Measurements from ENCODE around the gene LRCH1. TPM values are rescaled to one million over a fixed set of nuclear protein-coding genes. Genes with fewer than 3 reads are reported as not detected.

LRCH1 gene
- total and polyA plus RNA-seq, 5 donors = 4.8 to 11.4 (median 10.2) TPM

- intact Hi-C loops (cut with DNase I) = no loop called here
- 91% methylated on average over 5 of the region's 5 CpGs for WGBS
- ATAC-seq = no peak
Observed at GRCh38 chr13:46562581-46562980, 9.6 kb downstream of the LRCH1 start.

GRCh38 chr13:46565808-46566750, 13.1 kb downstream of the LRCH1 start:
- DNase-seq (no peak), ATAC-seq (no peak)
- intact Hi-C loops (cut with DNase I) = no loop called here
- Histone ChIP-seq H3K27me3 (ENCODE audit: control insufficient read depth, insufficient read depth) (no peaks in the 10 kb centered on the region), H3K4me1 (ENCODE audit: control insufficient read depth, insufficient read depth, low read length) (peaks cover 6% of the 10 kb centered on the region), H3K4me3 (ENCODE audit: low read length) (no peak overlapping the region), H3K27ac (ENCODE audit: low read length) (no peak overlapping the region), H3K9me3 (ENCODE audit: control insufficient read depth, low read length) (no peaks in the 10 kb centered on the region)
- 47% methylated on average over 7 of the region's 7 CpGs for WGBS

More at GRCh38 chr13:46562581-46562980, 9.6 kb downstream of the LRCH1 start:
- no peak overlapping the region for H3K4me3 ChIP-seq (ENCODE audit: low read length)
- H3K27me3 ChIP-seq (ENCODE audit: control insufficient read depth, insufficient read depth) = no peaks in the 10 kb centered on the region
- no peak overlapping the region for H3K27ac ChIP-seq (ENCODE audit: low read length)
- peaks cover 5% of the 10 kb centered on the region for H3K4me1 ChIP-seq (ENCODE audit: control insufficient read depth, insufficient read depth, low read length)
- H3K9me3 ChIP-seq (ENCODE audit: control insufficient read depth, low read length) = no peaks in the 10 kb centered on the region
- no peak for DNase-seq

- Histone ChIP-seq H3K4me3 (ENCODE audit: low read length) (no peak overlapping the region), H3K9me3 (ENCODE audit: control insufficient read depth, low read length) (no peaks in the 10 kb centered on the region), H3K27ac (ENCODE audit: low read length) (no peak overlapping the region), H3K4me1 (ENCODE audit: control insufficient read depth, insufficient read depth, low read length) (peaks cover 14% of the 10 kb centered on the region), H3K27me3 (ENCODE audit: control insufficient read depth, insufficient read depth) (no peaks in the 10 kb centered on the region)
- ATAC-seq (no peak), DNase-seq (no peak)
- 86% methylated on average over 2 of the region's 2 CpGs for WGBS
- intact Hi-C loops (cut with DNase I) = no loop called here
Observed at GRCh38 chr13:46567671-46568070, 14.7 kb downstream of the LRCH1 start.

GRCh38 chr13:46569456-46569855, 16.5 kb downstream of the LRCH1 start:
- Histone ChIP-seq H3K27ac (ENCODE audit: low read length) (no peak overlapping the region), H3K4me1 (ENCODE audit: control insufficient read depth, insufficient read depth, low read length) (peaks cover 15% of the 10 kb centered on the region), H3K27me3 (ENCODE audit: control insufficient read depth, insufficient read depth) (no peaks in the 10 kb centered on the region), H3K9me3 (ENCODE audit: control insufficient read depth, low read length) (no peaks in the 10 kb centered on the region), H3K4me3 (ENCODE audit: low read length) (no peak overlapping the region)
- intact Hi-C loops (cut with DNase I) = no loop called here
- DNase-seq = no peak
- WGBS = 87% methylated on average over 7 of the region's 7 CpGs
- no peak for ATAC-seq

GRCh38 chr13:46570273-46570672, 17.3 kb downstream of the LRCH1 start:
- DNase-seq (no peak), ATAC-seq (no peak)
- no peaks in the 10 kb centered on the region for H3K27me3 ChIP-seq (ENCODE audit: control insufficient read depth, insufficient read depth)
- 85% methylated on average over 4 of the region's 4 CpGs for WGBS
- no peak overlapping the region for H3K4me3 ChIP-seq (ENCODE audit: low read length)
- no peak overlapping the region for H3K27ac ChIP-seq (ENCODE audit: low read length)
- H3K4me1 ChIP-seq (ENCODE audit: control insufficient read depth, insufficient read depth, low read length) = peaks cover 15% of the 10 kb centered on the region
- no peaks in the 10 kb centered on the region for H3K9me3 ChIP-seq (ENCODE audit: control insufficient read depth, low read length)
- intact Hi-C loops (cut with DNase I) = no loop called here

GRCh38 chr13:46571189-46571908, 18.4 kb downstream of the LRCH1 start:
- Histone ChIP-seq H3K4me3 (ENCODE audit: low read length) (no peak overlapping the region), H3K9me3 (ENCODE audit: control insufficient read depth, low read length) (no peaks in the 10 kb centered on the region), H3K4me1 (ENCODE audit: control insufficient read depth, insufficient read depth, low read length) (peaks cover 16% of the 10 kb centered on the region), H3K27me3 (ENCODE audit: control insufficient read depth, insufficient read depth) (no peaks in the 10 kb centered on the region), H3K27ac (ENCODE audit: low read length) (peak overlapping the region; percentile 8)
- intact Hi-C loops (cut with DNase I) = no loop called here
- 60% methylated on average over 11 of the region's 11 CpGs for WGBS
- ATAC-seq = peak; percentile 66 to 71
- no peak for DNase-seq

- intact Hi-C loops (cut with DNase I) = no loop called here
- Histone ChIP-seq H3K4me1 (ENCODE audit: control insufficient read depth, insufficient read depth, low read length) (peaks cover 21% of the 10 kb centered on the region), H3K27me3 (ENCODE audit: control insufficient read depth, insufficient read depth) (no peaks in the 10 kb centered on the region), H3K4me3 (ENCODE audit: low read length) (no peak overlapping the region), H3K27ac (ENCODE audit: low read length) (peak overlapping the region; percentile 9), H3K9me3 (ENCODE audit: control insufficient read depth, low read length) (no peaks in the 10 kb centered on the region)
- ATAC-seq (peak; percentile 10 to 17), DNase-seq (no peak)
- WGBS = 58% methylated on average over 7 of the region's 7 CpGs
Observed at GRCh38 chr13:46571909-46572595, 19.1 kb downstream of the LRCH1 start.

- DNase-seq = no peak
- Histone ChIP-seq H3K4me1 (ENCODE audit: control insufficient read depth, insufficient read depth, low read length) (peaks cover 24% of the 10 kb centered on the region), H3K27me3 (ENCODE audit: control insufficient read depth, insufficient read depth) (no peaks in the 10 kb centered on the region), H3K4me3 (ENCODE audit: low read length) (no peak overlapping the region), H3K27ac (ENCODE audit: low read length) (no peak overlapping the region), H3K9me3 (ENCODE audit: control insufficient read depth, low read length) (no peaks in the 10 kb centered on the region)
- intact Hi-C loops (cut with DNase I) = no loop called here
- 88% methylated on average over 6 of the region's 6 CpGs for WGBS
- no peak for ATAC-seq
Observed at GRCh38 chr13:46572752-46573431, 19.9 kb downstream of the LRCH1 start.

GRCh38 chr13:46575301-46575771, 22.4 kb downstream of the LRCH1 start:
- Histone ChIP-seq H3K9me3 (ENCODE audit: control insufficient read depth, low read length) (no peaks in the 10 kb centered on the region), H3K27ac (ENCODE audit: low read length) (no peak overlapping the region), H3K4me3 (ENCODE audit: low read length) (no peak overlapping the region), H3K27me3 (ENCODE audit: control insufficient read depth, insufficient read depth) (no peaks in the 10 kb centered on the region), H3K4me1 (ENCODE audit: control insufficient read depth, insufficient read depth, low read length) (peaks cover 26% of the 10 kb centered on the region)
- no peak for DNase-seq
- intact Hi-C loops (cut with DNase I) = no loop called here
- WGBS = 46% methylated on average over 3 of the region's 3 CpGs
- ATAC-seq = no peak

GRCh38 chr13:46575818-46576221, 22.9 kb downstream of the LRCH1 start:
- no peak for DNase-seq
- no peaks in the 10 kb centered on the region for H3K9me3 ChIP-seq (ENCODE audit: control insufficient read depth, low read length)
- 16% methylated on average over 5 of the region's 5 CpGs for WGBS
- intact Hi-C loops (cut with DNase I) = no loop called here
- H3K4me1 ChIP-seq (ENCODE audit: control insufficient read depth, insufficient read depth, low read length) = peaks cover 27% of the 10 kb centered on the region
- ATAC-seq = peak; percentile 72 to 79
- H3K4me3 ChIP-seq (ENCODE audit: low read length) = no peak overlapping the region
- H3K27ac ChIP-seq (ENCODE audit: low read length) = peak overlapping the region; percentile 79
- H3K27me3 ChIP-seq (ENCODE audit: control insufficient read depth, insufficient read depth) = no peaks in the 10 kb centered on the region

Measured in right cardiac atrium (tissue), 5 donors.